H1 (cell line): ENCODE measurements around the gene ZBTB4. TPM values are rescaled to one million over a fixed set of nuclear protein-coding genes. Genes with fewer than 3 reads are reported as not detected.

Source experiments
- SAP30 ChIP-seq: fragments of 300-600 bp; sonication (generic); IDR thresholded peaks from 2 replicates; pipeline ENCODE4 v1.7.1; 2012; ENCODE audit warnings: low read length, moderate library complexity, mild to moderate bottlenecking, inconsistent platforms; ENCODE audit not compliant: insufficient read depth, insufficient replicate concordance
- SIN3A ChIP-seq, 2 experiments: IDR thresholded peaks in 1 of 2; conservative IDR thresholded peaks in 1 of 2; 2 replicates each; pipeline ENCODE4 v1.6.1; 2011 to 2012; ENCODE audit warnings: low read length in 2 of 2, improper control_type of control experiment in 1 of 2, low read depth in 1 of 2, mild to moderate bottlenecking in 1 of 2
- polyA plus RNA-seq, 7 experiments: library from polyadenylated mRNA; depleted of rRNA in 3 of 7; stranded (reverse) in 5 of 7; unstranded in 2 of 7; fragments of >200 nt in 5 of 7; fragments of 200-250 nt in 2 of 7; gene quantifications; 1 replicate in 5 of 7; 2 replicates in 1 of 7; 4 replicates in 1 of 7; pipeline versions ENCODE4 v1.2.1 to v1.2.3, GENCODE V29; 2011 to 2013; ENCODE audit warnings: missing spikeins in 2 of 7, mixed read lengths in 2 of 7
- total RNA-seq: library from RNA; stranded (reverse); fragmentation: NEBNext Ultra II Directional; extraction: Animal tissue kit (Norgen Biotek cat#: 25700); gene quantifications from 2 replicates; pipeline ENCODE4 v1.2.1, GENCODE V29; 2021

Gene ZBTB4
- total and polyA plus RNA-seq, 2 of the 8 experiments (the other 6 are each of a cell fraction or from before 2014, with no cell fraction given) = 5.9 to 10.1 TPM

DNA sequence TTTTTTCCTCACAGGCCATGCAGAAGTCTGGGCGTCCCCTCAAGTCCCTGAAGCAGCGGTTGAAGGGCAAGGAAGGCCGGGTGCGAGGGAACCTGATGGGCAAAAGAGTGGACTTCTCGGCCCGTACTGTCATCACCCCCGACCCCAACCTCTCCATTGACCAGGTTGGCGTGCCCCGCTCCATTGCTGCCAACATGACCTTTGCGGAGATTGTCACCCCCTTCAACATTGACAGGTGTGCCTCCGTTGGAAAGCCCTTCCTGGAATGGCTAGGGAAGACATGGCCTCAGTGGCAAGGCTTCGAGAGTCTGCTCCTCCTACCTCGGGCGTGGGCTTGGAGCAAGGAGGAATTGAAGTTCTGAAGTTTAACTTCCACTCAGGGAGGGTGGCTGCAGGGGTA lies 18.2 kb upstream of the ZBTB4 start (continued):
- no peak for TF ChIP-seq SIN3A (conservative IDR thresholded peaks at IDR 0.05 in 1 of 2, IDR thresholded peaks at IDR 0.05 in 1 of 2; ENCODE audit: low read depth in 1 of 2, low read length in 2 of 2)
- TF ChIP-seq SAP30 = no peak
